DND-41 (cell line): Measurements from ENCODE around the gene KIF2C.

ENCODE experiments used
- ATAC-seq: fragments of 200-7000 bp; cut with Tn5 transposase; 3 replicates; pipeline ENCODE4 v1.9.1; 2021; ENCODE audit warnings: low read depth; ENCODE audit not compliant: insufficient read depth
- DNase-seq: peaks from one replicate; pipeline ENCODE4 v3.0.0-alpha.2; 2020
- H2AFZ ChIP-seq: 2 replicates; pipeline ENCODE4 v1.6.0; 2012; ENCODE audit warnings: low read depth, low read length
- H3K27ac ChIP-seq: 2 replicates; pipeline ENCODE4 v1.5.1; 2012; ENCODE audit warnings: low read length, inconsistent platforms
- H3K27me3 ChIP-seq: fragments of 200-600 bp; sonication (generic); 2 replicates; pipeline ENCODE4 v1.6.0; 2012; ENCODE audit warnings: low read length, mild to moderate bottlenecking, inconsistent platforms; ENCODE audit not compliant: insufficient read depth, poor library complexity
- H3K36me3 ChIP-seq: 2 replicates; pipeline ENCODE4 v1.5.1; 2012; ENCODE audit warnings: low read length, inconsistent platforms; ENCODE audit not compliant: insufficient read depth
- H3K4me1 ChIP-seq: 2 replicates; pipeline ENCODE4 v1.5.1; 2012; ENCODE audit warnings: mild to moderate bottlenecking, low read length; ENCODE audit not compliant: insufficient read depth
- H3K4me2 ChIP-seq: 2 replicates; pipeline ENCODE4 v1.6.0; 2012; ENCODE audit warnings: mild to moderate bottlenecking, moderate library complexity, low read length, inconsistent platforms; ENCODE audit not compliant: insufficient read depth
- H3K4me3 ChIP-seq, 2 experiments: fragments of 200-600 bp in 1 of 2; shearing (Covaris generic) in 1 of 2; 2 replicates each; pipeline ENCODE4 v1.5.1; 2012 to 2016; ENCODE audit warnings: inconsistent platforms in 2 of 2, low read length in 2 of 2, mild to moderate bottlenecking in 2 of 2, low read depth in 1 of 2, moderate library complexity in 1 of 2
- H3K79me2 ChIP-seq: 2 replicates; pipeline ENCODE4 v1.6.0; 2012; ENCODE audit warnings: low read length, inconsistent platforms; ENCODE audit not compliant: insufficient read depth
- H3K9ac ChIP-seq: 2 replicates; pipeline ENCODE4 v1.6.0; 2012; ENCODE audit warnings: low read depth, mild to moderate bottlenecking, inconsistent platforms, low read length, moderate library complexity
- H3K9me3 ChIP-seq: 2 replicates; pipeline ENCODE4 v1.5.1; 2012; ENCODE audit warnings: low read length, moderate library complexity, mild to moderate bottlenecking, inconsistent platforms; ENCODE audit not compliant: insufficient read depth, severe bottlenecking
- H4K20me1 ChIP-seq: 2 replicates; pipeline ENCODE4 v1.6.0; 2012; ENCODE audit warnings: low read length; ENCODE audit not compliant: insufficient read depth
- EZH2 ChIP-seq: IDR thresholded peaks from 3 replicates; pipeline ENCODE4 v1.6.1; 2012; ENCODE audit warnings: borderline replicate concordance, low read depth, mild to moderate bottlenecking, moderate library complexity, low read length, inconsistent platforms; ENCODE audit not compliant: severe bottlenecking
- TF ChIP-seq, protein P1 (sequence below): IDR thresholded peaks from 2 replicates; pipeline ENCODE4 v1.5.1; 2012; ENCODE audit warnings: borderline replicate concordance, low read length, moderate library complexity, mild to moderate bottlenecking; ENCODE audit not compliant: poor library complexity, severe bottlenecking; ENCODE audit errors: extremely low read depth

Gene KIF2C

GRCh38 chr1:44743211-44743610 lies 3.6 kb downstream of the KIF2C start:
- H3K79me2 ChIP-seq = peaks cover 75% of the 10 kb centered on the region
- H4K20me1 ChIP-seq = peaks cover 6% of the 10 kb centered on the region
- ATAC-seq (no peak), DNase-seq (no peak)
- peak overlapping the region; percentile 52 for H3K4me2 ChIP-seq
- TF ChIP-seq, protein P1, sequence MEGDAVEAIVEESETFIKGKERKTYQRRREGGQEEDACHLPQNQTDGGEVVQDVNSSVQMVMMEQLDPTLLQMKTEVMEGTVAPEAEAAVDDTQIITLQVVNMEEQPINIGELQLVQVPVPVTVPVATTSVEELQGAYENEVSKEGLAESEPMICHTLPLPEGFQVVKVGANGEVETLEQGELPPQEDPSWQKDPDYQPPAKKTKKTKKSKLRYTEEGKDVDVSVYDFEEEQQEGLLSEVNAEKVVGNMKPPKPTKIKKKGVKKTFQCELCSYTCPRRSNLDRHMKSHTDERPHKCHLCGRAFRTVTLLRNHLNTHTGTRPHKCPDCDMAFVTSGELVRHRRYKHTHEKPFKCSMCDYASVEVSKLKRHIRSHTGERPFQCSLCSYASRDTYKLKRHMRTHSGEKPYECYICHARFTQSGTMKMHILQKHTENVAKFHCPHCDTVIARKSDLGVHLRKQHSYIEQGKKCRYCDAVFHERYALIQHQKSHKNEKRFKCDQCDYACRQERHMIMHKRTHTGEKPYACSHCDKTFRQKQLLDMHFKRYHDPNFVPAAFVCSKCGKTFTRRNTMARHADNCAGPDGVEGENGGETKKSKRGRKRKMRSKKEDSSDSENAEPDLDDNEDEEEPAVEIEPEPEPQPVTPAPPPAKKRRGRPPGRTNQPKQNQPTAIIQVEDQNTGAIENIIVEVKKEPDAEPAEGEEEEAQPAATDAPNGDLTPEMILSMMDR = no peak
- no peak for TF ChIP-seq EZH2
- H3K9ac ChIP-seq = peak overlapping the region; percentile 29
- H3K4me1 ChIP-seq = peaks cover 39% of the 10 kb centered on the region
- peaks cover 60% of the 10 kb centered on the region for H3K36me3 ChIP-seq
- no peaks in the 10 kb centered on the region for H3K9me3 ChIP-seq
- H3K4me3 ChIP-seq = 0 out of 4 replicates have a peak overlapping the region, but pooled peaks of 1 of the 2 experiments have one; percentile 19
- H3K27ac ChIP-seq = peak overlapping the region; percentile 1; the same call in 1 of the 2 replicates
- H3K27me3 ChIP-seq = no peaks in the 10 kb centered on the region
- H2AFZ ChIP-seq = no peak overlapping the region

DNA sequence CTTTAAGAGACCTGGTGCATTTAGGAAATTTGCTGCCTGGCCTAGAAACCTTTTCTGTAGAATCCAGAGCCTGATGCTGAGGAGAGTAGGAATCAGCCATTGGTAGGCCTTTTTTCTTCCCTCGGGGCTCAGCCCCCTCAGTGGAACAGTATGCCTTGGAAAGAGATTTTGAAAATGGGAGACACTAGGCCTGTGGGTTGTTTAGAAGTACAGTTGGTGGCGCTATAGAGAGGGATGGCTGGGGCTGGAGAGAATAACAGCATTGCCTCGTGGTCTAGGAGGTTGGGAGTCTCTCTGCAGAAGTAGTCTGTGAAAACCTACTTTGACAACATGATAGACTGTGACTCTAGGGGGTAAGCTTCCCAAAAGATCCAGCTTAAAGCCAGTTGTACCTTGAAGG lies 8.2 kb downstream of the KIF2C start:
- Histone ChIP-seq H3K9me3 (no peaks in the 10 kb centered on the region), H3K4me2 (no peak overlapping the region), H3K4me3 (no peak overlapping the region), H2AFZ (no peak overlapping the region), H3K9ac (no peak overlapping the region), H4K20me1 (peaks cover 13% of the 10 kb centered on the region; the same call in 1 of the 2 replicates), H3K36me3 (peaks cover 81% of the 10 kb centered on the region), H3K27ac (no peak overlapping the region), H3K27me3 (no peaks in the 10 kb centered on the region), H3K4me1 (peaks cover 15% of the 10 kb centered on the region), H3K79me2 (peaks cover 54% of the 10 kb centered on the region)
- DNase-seq = no peak
- ATAC-seq = peak; percentile 42; the same call in 1 of the 3 replicates
- TF ChIP-seq, protein P1 = peak; percentile 31
- TF ChIP-seq EZH2 = no peak

- H3K9me3 ChIP-seq = no peaks in the 10 kb centered on the region
- no peak overlapping the region for H2AFZ ChIP-seq
- ATAC-seq (0 out of 3 replicates have a peak, but pooled peaks have one; percentile 21), DNase-seq (no peak)
- H3K4me2 ChIP-seq = no peak overlapping the region
- no peak overlapping the region for H3K9ac ChIP-seq
- H3K36me3 ChIP-seq = peaks cover 99% of the 10 kb centered on the region
- no peaks in the 10 kb centered on the region for H3K27me3 ChIP-seq
- no peak overlapping the region for H3K4me3 ChIP-seq
- H3K79me2 ChIP-seq = no peaks in the 10 kb centered on the region; the same call in 1 of the 2 replicates
- no peaks in the 10 kb centered on the region for H3K4me1 ChIP-seq
- TF ChIP-seq, protein P1 = no peak
- no peak for TF ChIP-seq EZH2
- H3K27ac ChIP-seq = 0 out of 2 replicates have a peak overlapping the region, but pooled peaks have one; percentile 17
- H4K20me1 ChIP-seq = 0 out of 2 replicates have a peak, but pooled peaks cover 5% of the 10 kb centered on the region
Observed at GRCh38 chr1:44757420-44757819, 17.8 kb downstream of the KIF2C start.
